CD4-positive, alpha-beta T cell treated with Interleukin-12 subunit alpha and Interleukin-12 subunit beta, for 1 hour (primary cell): Measurements from ENCODE around the gene SDCBP2.

Experiments used
- DNase-seq: peaks from one replicate; pipeline ENCODE4 v3.0.0-alpha.2; 2020

SDCBP2 gene

GRCh38 chr20:1267809-1268374 is 61.0 kb downstream of the SDCBP2 start:
- no peak for DNase-seq

DNA sequence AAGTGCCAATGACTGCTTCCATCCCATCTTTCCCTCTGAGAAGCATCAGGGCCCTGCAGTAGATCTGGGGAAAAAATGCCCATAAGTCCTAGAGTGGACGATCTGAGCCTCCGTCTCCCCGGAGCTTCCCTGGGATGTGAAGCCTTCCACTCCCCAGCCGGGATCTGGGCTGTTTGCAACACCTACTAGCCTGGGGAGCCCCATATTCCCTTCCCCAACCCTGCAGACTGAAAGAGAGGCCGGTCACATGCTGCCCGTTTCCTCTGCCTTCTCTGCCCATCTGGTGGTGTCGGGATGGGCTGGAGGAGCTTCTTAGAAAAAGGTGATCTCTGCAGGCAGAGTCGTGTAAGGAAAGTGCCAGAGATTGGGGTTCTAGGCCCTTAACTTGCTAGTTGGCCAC is 61.8 kb downstream of the SDCBP2 start:
- DNase-seq: no peak

GRCh38 chr20:1266167-1266973 is 62.6 kb downstream of the SDCBP2 start, which contains the start of gene SNPH:
SNPH (plus strand) TSS chr20:1266294; CDS start chr20:1296240, 29,946 bp downstream.
- peak; percentile 82 for DNase-seq

- DNase-seq: no peak
Measured at GRCh38 chr20:1265916-1266166, 63.1 kb downstream of the SDCBP2 start.

- no peak for DNase-seq
Measured at GRCh38 chr20:1265226-1265915, 63.6 kb downstream of the SDCBP2 start.

GRCh38 chr20:1264727-1265126 is 64.2 kb downstream of the SDCBP2 start:
- DNase-seq: no peak

- no peak for DNase-seq
Measured at GRCh38 chr20:1263853-1264252, 65.1 kb downstream of the SDCBP2 start.
